Nephron (organoid): Measurements from ENCODE around the gene PTPN22.

Source experiments
- H3K27ac Mint-ChIP-seq, 3 experiments: 2 replicates each; pipeline ENCODE4 v1.8.0; 2020; ENCODE audit warnings: mixed read lengths in 3 of 3, mild to moderate bottlenecking in 2 of 3, moderate library complexity in 1 of 3
- H3K27me3 Mint-ChIP-seq: 2 replicates; pipeline ENCODE4 v1.8.0; 2021; ENCODE audit warnings: low read depth, mild to moderate bottlenecking, moderate library complexity, mixed read lengths
- H3K36me3 Mint-ChIP-seq: 2 replicates; pipeline ENCODE4 v1.8.0; 2020; ENCODE audit warnings: low read depth, mixed read lengths
- H3K4me1 Mint-ChIP-seq: 2 replicates; pipeline ENCODE4 v1.8.0; 2020; ENCODE audit warnings: mixed read lengths
- H3K4me3 Mint-ChIP-seq, 3 experiments: 2 replicates each; pipeline ENCODE4 v1.8.0; 2020; ENCODE audit warnings: mild to moderate bottlenecking in 3 of 3, mixed read lengths in 3 of 3, moderate library complexity in 2 of 3
- H3K9me3 Mint-ChIP-seq: 2 replicates; pipeline ENCODE4 v1.8.0; 2020; ENCODE audit warnings: mixed read lengths
- CTCF ChIP-seq, 3 experiments: fragments of 200-600 bp; sonication (generic); IDR thresholded peaks; one replicate each; pipeline ENCODE4 v1.5.0; 2021; ENCODE audit warnings: antibody characterized with exemption in 3 of 3; ENCODE audit not compliant: unreplicated experiment in 3 of 3

Gene PTPN22

GRCh38 chr1:113808450-113809195 lies 62.9 kb downstream of the PTPN22 start:
- H3K27me3 Mint-ChIP-seq: no peaks in the 10 kb centered on the region
- H3K9me3 Mint-ChIP-seq: no peaks in the 10 kb centered on the region
- H3K4me1 Mint-ChIP-seq: peaks cover 26% of the 10 kb centered on the region
- peak overlapping the region; percentile 40 to 69 (median 63) for H3K4me3 Mint-ChIP-seq
- H3K36me3 Mint-ChIP-seq: peaks cover 42% of the 10 kb centered on the region
- no peak overlapping the region for H3K27ac Mint-ChIP-seq
- TF ChIP-seq CTCF (IDR thresholded peaks at IDR 0.05; ENCODE audit: unreplicated experiment in 3 of 3): no peak

GRCh38 chr1:113805639-113806038 lies 65.9 kb downstream of the PTPN22 start:
- TF ChIP-seq CTCF (IDR thresholded peaks at IDR 0.05; ENCODE audit: unreplicated experiment in 3 of 3): no peak
- Mint-ChIP-seq H3K27me3 (no peaks in the 10 kb centered on the region), H3K27ac (no peak overlapping the region), H3K9me3 (peaks cover 3% of the 10 kb centered on the region), H3K4me1 (peaks cover 26% of the 10 kb centered on the region), H3K4me3 (no peak overlapping the region), H3K36me3 (peaks cover 55% of the 10 kb centered on the region)

- Mint-ChIP-seq H3K9me3 (peaks cover 3% of the 10 kb centered on the region), H3K36me3 (peaks cover 55% of the 10 kb centered on the region), H3K4me3 (no peak overlapping the region), H3K4me1 (peaks cover 23% of the 10 kb centered on the region), H3K27me3 (no peaks in the 10 kb centered on the region), H3K27ac (peak overlapping the region in 1 of 3 experiments; percentile 22)
- no peak for TF ChIP-seq CTCF (IDR thresholded peaks at IDR 0.05; ENCODE audit: unreplicated experiment in 3 of 3)
Observed at GRCh38 chr1:113805256-113805531, 66.3 kb downstream of the PTPN22 start.

GRCh38 chr1:113804421-113805255 lies 66.9 kb downstream of the PTPN22 start:
- TF ChIP-seq CTCF (IDR thresholded peaks at IDR 0.05; ENCODE audit: unreplicated experiment in 3 of 3): no peak
- Mint-ChIP-seq H3K4me1 (peaks cover 17% of the 10 kb centered on the region), H3K27me3 (no peaks in the 10 kb centered on the region), H3K27ac (peak overlapping the region in 1 of 3 experiments; percentile 22), H3K9me3 (peaks cover 3% of the 10 kb centered on the region), H3K36me3 (peaks cover 55% of the 10 kb centered on the region), H3K4me3 (no peak overlapping the region)

GRCh38 chr1:113802367-113803007 lies 69.0 kb downstream of the PTPN22 start:
- H3K4me1 Mint-ChIP-seq: peaks cover 6% of the 10 kb centered on the region
- H3K27ac Mint-ChIP-seq: no peak overlapping the region
- H3K36me3 Mint-ChIP-seq: peaks cover 50% of the 10 kb centered on the region
- no peak for TF ChIP-seq CTCF (IDR thresholded peaks at IDR 0.05; ENCODE audit: unreplicated experiment in 3 of 3)
- no peak overlapping the region for H3K4me3 Mint-ChIP-seq
- peaks cover 3% of the 10 kb centered on the region for H3K9me3 Mint-ChIP-seq
- no peaks in the 10 kb centered on the region for H3K27me3 Mint-ChIP-seq
